HG02759 (cell line): ENCODE data around the gene TTC32.

Experiments
- ATAC-seq: cut with Tn5 transposase; IDR thresholded peaks from one replicate; pipeline ENCODE4 v1.9.1; 2021; ENCODE audit warnings: mild to moderate bottlenecking, moderate library complexity; ENCODE audit not compliant: unreplicated experiment

TTC32 gene

DNA sequence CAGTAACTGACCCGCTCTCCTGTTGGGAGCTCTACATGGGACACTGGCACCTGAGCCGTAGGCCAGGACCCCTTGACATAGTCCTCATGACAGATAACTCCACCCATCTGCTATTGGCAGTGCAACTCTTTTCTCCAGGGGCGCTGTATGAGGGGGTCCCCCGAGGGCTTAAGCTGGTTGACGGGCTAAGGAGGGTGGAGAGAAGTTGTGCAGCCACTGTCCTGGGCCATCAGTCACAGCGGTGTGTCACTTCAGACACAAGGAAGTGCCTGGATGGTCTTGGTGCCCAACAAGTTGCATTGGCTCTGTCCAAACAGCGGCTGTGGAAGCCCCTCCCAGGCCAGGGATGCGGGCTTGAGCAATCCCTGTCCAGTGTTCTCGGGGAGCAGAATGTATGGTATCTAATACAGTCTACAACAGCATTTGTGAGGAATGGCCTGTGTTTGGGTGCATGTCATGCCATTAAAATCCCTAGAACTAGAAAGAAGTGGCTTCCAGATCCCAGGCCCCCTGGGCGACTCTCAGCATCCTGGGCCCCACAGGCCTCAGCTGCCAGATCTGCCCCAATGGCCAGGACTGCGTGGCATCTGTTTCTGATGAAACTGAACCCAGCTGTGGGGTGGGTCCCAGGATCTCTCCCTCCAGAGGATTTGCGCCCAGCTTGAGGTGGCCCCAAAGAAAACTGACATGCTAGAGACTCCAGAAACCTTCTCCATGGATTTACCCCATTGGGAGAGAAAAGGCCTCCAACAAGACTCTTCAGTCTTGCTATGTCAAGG, 23.3 kb downstream of the TTC32 start:
- no peak for ATAC-seq

DNA sequence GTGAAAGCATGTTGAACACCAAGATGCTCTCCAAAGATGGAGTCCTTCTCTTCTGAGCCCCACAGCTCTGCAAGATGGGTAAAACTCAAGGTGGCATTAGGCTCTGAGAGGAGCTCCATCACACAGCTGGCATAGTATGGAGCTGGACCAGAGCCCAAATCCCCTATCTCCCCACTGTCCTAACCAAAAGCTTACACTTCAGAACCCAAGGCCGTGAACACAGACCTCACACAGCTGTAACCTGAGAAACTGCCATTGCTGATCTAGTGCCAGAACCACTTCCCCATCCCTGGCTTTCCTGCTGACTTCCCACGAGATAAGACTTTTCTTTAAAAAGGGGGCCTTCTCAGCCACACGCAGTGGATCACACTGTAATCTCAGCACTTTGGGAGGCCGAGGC, 25.0 kb downstream of the TTC32 start:
- ATAC-seq = no peak

DNA sequence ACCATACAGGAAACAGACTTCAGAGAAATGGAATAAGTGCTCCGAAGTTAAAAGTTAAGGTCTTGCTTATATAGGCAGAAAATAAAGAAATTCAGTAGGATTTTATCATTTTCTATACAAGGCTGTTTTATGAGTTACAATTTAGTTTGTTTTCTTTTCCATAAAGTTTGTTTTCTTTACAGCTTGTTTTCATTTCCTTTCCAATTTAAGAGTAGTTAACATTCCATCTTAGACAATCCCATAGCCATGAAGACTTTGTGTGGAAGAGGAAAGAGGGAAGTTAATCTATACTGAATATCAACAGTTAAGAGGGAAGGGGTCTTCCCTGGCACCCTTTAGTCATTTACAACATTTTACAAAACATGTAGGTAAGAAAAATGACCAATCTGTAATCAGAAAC, 26.5 kb downstream of the TTC32 start:
- ATAC-seq = no peak

DNA sequence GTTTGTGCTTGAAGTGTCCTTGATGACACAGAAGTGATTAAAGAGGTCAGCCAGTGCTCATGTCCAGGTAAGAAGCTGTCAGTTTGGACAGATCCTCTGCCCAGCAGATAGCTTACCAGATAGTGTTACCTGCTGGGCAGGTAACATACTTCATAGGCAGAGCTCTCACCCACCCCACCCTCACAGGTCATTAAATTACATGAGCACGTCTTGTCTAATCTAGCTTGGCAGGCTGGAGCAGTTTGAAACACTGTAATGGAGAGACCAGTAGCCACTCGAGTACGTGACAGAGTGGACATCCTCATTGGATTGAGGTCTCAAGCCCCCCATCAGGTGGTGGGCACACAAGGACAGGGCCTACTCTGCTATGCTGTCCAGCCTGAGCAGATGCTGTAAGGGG, 27.1 kb downstream of the TTC32 start:
- ATAC-seq = no peak

DNA sequence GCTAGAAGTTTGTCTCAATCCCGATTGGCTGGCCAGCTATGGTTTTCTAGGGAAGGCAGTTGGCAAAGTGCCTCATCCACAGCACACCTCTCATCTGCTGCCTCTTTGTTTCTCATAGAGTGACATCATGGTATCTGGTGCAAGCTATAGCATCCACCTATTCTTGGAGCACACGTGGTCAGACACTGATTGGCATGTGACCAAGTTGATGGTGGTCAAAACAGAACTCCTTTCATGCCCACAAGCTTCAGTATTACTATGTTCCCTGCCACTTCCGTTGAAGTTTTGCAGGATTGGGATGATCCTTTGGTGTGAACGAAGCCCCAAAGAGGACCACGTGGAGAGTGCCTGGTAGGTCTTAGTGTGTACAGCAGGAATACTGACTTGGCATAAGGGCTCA, 28.8 kb downstream of the TTC32 start:
- ATAC-seq = no peak

DNA sequence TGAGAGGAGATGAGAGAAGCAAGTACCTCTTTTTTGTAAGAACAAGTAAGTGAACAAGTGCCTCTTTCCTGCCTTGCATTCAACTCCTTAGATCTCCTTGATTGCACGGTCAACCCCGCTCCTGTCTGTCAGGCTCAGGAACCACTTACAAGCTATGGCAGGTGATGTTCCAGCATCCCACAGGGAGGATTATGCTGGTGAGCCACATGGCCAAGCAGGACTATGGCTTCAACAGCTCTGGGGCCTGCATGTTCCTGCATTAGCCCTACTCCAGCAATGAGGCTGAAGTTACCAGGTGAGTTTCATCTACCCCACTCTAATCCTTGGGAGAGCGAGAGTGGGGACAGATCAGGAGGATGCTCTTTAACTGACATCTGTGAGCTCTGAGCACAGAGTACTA, 29.5 kb downstream of the TTC32 start:
- no peak for ATAC-seq

DNA sequence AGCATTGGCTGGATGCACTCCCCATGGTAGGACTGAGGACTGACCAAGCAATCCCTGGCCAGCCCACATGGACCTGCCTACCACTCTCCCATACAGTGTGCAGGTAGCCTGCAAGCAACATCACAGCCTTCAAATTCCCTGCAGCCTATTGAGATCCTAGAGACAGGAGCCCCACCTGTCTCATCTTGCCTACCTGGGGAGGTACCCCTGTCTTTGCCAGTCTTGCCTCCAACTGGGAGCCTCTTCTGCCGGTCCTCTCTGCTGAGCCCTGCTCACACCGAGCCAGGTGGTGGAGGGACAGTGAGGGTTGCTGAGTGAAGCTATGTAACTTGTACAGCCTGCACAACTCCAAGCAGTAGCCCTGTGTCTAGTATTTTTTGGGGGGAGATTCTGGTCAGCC, 29.9 kb downstream of the TTC32 start:
- no peak for ATAC-seq

DNA sequence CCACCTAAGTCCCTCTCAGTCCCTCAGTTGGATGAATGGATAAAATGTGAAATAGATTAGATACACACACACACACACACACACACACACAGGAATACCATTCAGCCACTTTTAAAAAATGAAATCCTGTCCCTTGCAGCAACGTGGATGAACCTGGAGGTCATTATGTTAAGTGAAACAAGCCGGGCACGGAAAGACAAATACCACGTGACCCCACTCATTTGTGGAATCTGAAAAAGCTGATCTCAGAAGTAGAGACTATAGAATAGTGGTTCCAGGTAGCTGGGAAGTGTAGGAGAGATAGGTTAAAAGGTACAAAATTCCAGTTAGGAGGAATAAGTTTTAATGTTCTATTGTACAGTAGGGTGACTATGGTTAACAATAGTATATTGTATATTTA, 31.0 kb downstream of the TTC32 start:
- ATAC-seq = no peak

DNA sequence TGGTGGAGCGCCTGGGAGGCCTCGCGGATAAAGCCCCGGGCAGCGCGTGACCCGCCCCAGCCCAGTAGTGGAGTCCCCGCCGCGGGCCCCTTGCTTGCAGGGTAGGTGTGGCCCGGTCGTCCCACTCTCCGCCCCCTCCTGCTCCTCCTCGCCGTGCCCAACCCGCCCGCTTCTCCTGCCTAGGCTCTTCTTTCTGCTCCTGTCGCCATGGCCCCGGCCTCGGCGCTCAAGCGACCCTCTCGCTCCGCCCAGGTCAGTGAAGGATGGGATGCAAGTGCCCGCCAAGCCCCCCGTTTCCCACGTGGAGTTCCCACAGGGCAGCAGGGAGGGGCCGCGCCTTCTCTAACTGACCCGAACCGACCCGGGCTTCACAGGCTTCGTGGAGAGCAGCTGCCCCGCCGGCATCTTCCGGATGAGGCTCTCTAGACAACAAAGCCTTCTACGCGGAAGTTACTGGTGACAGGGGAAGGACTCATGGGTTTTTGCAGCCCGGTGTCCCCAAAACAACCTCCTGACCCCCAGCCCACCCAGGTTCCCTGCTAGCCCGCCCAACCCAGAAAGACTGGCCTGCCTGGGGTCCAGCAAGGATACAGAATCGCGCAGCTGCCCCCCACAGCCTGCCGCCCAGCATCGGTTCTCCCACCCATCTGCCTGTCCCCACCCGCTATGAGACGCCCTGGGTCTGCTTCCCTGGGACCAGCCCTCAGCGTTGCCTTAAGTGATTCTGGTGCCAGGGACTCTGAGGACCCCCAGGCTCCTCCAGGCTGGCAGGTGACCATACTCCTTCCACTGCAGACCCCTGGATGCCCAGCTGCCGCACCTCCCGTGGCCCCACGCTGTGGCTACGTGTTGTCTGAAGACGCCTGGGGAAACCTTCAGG, 32.8 kb downstream of the TTC32 start:
- peak; percentile 76 for ATAC-seq

DNA sequence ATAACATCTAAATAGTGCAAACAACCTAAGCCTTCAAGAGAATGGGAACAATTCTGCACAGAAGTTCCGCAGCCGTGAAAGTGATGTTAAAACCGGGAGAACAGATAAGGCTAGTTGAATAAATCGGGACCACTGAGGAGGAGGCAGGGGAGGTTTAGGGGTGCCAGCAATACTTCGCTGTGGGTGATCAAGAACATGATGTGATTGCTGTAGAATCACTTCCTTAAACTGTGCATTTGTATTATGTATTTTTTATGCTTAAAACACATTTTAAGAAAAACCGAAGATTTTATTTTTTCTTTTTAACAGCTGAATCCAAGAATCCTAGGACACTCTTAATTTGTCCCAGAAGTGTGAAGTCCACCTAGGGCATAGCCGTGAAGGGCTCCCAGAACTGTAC, 33.6 kb downstream of the TTC32 start:
- no peak for ATAC-seq

DNA sequence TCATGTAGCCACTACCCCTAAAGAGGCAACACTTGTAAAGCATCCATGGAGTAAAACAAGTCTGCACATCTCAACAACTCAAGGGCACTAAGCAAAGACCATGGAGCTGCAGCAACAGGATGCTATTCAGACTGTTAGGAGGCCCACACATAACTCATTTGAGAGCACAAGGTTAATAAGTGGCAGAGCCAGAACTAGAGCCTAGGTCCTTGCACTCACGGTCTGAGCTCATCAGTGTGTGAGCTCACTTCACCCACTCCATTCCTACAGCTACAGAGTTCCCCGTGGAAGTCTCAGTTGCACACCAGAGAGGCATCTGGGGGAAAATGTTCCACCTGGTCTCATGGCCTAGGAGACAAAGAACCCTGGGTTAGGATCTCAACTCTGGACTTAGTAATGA, 35.0 kb downstream of the TTC32 start:
- peak; percentile 47 for ATAC-seq

DNA sequence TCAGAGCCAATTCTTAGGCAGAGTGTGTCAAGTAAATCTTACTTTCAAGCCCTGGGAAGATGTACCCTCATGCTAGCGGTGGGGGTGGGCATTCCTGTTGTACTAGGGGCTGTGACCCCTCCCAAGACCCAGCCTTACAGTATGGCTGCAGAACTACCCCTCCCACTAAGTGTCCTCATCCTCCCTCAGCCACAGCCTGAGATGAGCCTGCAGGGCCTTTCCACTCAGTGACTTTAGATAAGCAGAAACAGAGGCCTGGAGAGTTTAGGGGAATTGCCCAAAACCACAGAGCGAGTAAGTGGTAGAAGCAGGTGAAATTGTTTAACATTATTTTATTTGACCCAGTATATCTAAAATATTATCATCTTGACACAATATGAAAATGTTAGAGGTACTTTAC, 36.6 kb downstream of the TTC32 start:
- ATAC-seq = peak; percentile 38

DNA sequence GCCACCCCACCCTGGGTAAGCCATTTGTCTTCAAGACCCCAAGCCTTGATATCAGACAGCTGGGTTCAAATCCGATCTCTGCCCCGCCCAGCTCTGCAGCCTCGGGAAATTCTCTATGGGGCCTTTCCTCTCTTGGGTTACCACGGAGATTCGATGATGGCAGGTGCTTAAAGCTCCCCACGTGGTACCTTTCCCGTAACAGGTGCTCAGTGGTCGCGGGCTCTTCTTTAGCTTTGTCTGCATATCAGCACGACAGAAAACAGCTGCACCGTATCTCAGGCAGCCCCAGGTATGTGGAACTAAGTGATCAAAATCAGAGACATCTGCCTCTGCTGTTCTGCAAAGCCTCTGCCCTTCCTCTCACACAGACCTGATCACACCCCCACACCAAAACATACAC, 37.4 kb downstream of the TTC32 start:
- ATAC-seq = no peak

DNA sequence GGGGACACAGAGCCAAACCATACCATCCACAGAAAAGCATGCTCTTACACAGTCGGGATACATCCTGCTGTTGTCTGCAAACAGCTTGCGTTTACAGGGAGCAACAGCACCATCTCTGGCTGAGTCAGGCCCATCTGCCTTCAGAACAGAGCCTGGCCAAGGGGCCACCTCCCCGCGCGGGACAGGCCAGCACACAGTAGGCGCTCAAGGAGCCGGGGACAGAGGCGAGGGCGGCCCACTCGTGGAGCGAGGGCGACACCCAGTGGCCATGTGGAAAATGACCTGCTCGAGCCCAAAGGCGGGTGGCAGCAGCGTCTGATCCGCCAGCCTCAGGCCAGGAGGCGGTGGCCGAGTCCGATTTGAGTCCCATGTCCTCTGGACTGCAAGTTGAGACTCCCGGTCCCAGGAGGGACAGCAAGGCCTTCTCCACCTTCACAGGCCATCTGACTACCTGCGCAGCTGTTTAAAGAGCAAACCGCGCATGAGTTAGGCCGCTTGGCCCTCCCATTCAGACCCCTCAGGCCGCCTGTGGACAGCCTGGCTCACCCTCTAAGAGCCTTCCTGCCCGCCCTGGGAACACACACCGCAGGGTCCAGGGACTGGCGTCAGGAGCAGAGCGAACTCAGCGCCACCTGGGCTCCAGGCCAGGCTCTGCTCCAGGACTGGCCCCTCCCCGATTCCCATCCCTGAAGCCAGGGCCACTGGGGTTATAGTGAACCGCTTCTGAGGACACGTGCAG, 38.3 kb downstream of the TTC32 start:
- ATAC-seq = peak; percentile 65

DNA sequence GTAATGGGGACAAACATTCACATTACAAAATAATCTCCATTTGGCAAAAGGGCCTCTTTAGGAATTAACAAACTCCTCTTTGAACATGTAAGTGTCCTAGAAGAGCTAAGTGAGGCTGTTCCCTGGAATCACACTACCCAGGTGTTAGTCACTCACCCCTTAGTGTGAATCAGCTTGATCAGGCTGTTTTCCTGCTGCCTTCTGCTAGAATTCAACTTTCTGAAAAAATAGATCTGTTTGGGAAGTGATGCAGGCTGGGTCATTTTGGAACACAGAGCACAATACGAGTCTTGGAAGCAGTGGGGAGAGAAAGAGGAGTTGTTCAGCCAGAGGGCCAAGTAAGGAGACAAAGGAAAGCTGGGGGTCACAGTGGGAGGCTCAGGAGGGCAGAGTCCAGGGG, 40.0 kb downstream of the TTC32 start:
- ATAC-seq = no peak

DNA sequence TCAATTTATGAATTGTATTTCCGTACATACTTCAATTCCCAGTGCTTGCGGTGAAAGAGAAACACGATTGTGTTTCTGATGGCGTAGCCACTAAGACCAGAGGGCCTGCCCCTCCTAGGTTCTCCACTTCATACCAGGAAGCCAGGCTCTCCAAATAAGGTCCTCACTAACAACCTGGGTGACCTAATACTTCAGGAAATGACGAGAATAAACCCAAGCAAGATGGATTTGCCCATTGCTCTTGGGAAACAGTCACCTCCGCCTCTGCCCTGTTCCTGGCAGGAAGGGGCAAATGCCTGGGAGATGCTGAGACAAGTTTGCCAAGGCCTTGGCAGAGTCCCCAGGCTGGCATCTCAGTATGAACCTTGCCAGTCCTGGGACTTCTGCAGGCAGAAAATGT, 41.8 kb downstream of the TTC32 start:
- no peak for ATAC-seq

DNA sequence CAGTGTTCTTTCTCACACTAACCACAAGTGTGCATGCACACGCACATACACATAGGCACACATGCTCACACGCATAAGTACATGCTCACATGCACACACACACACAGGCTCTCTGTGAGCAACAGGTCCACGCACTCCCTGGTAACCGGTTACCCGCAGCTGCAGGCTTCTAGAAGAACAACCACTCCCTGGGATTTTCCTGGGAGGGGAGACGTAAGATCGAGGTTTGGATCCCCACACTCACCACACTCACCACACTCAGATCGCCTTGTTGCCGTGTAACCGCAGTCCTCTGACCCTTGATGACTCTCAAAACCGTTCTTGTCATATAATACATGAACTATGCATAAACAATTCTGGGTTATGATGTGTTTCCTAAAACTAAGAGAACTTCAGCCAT, 42.2 kb downstream of the TTC32 start:
- no peak for ATAC-seq

DNA sequence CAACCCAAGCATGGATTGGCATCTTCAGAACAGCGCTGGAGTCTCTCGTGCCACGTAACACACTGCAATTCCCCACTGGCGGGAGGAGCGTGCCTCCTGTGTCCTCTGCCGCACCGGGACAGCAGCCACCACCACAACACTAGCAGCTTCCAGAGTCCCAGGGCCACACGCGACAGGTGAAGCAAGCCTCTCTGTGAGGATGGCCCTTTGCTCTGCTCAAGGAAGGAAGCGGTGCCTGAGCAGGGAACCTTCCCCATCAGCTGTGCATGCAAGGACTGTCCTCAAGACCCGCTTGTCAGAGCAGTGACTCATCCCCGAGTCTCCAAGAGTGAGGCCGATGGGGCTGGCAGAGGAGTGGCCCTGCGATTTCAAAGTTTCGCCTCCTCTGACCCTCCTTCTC, 44.0 kb downstream of the TTC32 start:
- no peak for ATAC-seq

DNA sequence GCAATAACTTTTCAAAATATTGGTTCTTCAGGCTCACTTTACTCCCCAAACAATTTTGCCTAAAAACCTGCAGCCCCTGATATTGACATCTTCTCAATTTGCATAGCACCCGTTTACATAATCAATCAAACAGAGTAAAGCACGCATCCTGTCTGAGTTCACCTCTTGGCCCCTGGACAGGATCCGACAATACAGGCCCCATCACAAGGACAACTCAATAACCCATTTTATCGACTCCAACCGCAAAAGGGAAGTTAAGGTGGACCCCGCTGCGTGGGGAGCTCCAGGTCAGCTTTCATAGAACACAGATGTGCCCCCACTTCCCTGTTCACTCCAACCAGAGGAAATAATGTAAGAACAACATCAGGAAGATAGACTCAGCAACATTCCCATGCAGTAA, 44.7 kb downstream of the TTC32 start:
- ATAC-seq = no peak

DNA sequence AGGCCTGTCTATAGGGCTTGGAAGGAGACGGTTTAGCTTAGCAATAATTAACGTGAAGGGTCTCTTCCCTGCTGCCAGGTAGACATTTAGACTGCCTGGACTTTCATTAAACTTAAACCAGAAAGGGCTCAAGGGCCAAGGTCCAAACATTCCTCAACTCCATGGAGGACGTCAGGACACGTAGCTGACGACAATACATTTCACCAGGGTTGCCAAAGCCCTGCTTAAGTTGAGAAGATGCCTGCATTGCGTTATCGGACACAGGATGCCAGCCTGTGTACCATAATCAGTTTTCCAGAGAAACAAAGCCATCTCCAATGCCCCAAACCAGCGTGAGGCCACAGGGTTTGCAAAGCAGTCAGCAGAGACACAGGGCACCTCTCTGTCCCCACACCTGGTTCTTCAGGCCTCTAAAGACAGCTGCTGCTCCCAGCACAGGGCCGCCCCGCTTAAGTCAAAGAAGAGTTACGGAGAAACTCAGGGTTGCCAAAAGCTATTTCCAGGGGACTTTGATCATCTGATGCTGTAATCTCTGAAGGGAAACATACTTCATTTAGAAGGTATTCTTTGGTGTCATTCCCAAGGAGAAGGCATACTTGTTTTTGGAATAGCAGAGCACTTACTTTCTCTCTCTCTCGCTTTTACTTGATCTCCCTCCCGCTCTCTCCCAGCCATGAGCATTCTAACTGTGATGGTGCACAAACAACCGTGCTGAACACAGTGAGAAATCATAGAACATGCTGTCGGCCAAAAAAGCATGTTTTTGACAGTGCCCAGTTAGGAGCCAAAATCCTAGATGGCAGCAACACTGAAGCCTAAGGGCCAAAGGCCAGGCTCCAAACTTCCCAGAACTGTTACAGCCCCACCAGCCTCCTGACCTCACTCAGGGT, 46.0 kb downstream of the TTC32 start:
- ATAC-seq = no peak
